ENCODE data around the gene ITGB5.

Gene ITGB5

DNA sequence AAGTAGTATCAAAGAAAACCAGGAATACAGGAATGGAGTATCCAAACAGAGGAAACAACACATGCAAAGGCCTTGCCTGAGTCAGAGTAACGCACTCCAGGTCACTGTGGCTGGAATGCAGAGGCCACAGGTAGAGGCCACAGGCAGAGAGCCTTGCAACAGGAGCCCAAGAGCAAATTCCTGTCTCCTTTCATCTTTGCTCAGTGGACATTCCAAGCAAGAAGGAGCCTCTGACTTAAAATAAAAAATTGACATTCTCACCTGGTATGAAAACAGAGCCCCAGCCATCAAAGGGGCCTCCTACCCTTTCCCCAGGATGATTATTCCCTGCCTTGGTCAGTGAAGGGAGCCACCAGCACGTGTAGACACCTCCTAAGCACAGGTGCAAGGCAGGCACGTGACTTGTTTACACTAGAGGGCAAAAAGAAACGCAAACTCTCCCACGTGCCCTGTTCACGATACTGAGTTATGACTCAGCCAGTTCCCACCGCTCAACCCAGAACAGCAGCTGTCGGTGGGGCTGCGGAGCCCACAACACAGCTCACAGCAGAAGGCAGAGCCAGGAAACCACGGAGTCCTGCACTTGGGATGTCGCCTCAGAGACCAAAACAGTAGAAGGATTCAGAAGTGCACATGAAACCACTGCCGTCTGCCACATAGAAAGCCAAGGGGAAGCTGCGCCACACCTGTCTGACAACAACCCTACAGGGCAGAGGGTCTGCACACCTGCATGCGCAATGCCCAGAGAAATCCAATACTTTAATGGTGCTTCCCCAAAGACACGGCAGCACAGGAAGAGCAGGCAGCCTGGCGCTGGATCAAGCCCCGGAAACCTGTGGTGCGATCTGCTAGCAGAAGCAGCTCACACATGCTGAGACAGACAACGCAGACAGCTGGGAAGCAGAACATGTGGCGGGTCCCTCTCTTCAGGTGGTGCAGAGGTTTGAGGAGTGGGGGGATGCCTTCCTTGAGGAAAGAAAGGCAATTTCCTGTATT is 52.1 kb downstream of the ITGB5 start:
- peak; percentile 96 for DNase-seq

GRCh38 chr3:124833710-124834332 is 53.3 kb downstream of the ITGB5 start:
- DNase-seq, result no peak

- DNase-seq, result no peak
Observed at GRCh38 chr3:124832782-124833709, 54.1 kb downstream of the ITGB5 start.

GRCh38 chr3:124831628-124832199 is 55.5 kb downstream of the ITGB5 start:
- DNase-seq, result no peak

DNA sequence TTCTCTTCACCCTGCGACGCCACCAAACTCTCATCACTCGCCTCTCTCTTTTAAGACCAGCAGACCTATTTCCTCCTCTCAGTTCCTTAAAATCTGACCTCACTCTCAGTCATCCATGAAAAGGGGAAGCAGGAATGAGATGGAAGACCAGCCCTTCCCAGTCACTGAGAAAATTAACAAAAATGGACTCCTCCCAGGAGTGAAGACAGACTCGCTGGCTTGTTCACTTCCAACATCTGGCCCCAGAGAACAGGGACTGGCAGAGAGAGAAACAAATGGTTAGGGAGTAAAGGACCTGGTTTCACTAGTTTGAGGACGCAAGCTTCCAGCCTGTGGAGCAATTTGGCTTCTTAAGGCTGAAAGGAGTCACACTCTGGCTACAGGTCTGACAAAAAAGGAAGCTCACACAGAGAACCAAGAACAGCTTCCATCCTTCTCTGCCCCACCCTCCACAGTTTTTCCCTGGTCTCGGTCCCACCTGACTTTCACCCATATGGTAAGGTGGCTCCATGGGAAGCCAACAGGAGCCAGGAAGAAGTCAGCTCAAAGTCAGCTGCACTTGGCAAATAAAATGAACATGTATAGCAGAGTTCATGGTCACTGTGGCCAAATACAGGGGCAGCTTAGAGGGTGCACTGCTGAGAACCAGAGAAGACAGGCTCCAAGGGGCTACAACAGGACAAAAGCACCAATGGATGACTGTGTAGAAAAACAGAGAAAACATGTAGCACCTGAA is 57.2 kb downstream of the ITGB5 start:
- no peak for DNase-seq

- DNase-seq, result no peak
Observed at GRCh38 chr3:124829178-124829818, 57.9 kb downstream of the ITGB5 start.

DNA sequence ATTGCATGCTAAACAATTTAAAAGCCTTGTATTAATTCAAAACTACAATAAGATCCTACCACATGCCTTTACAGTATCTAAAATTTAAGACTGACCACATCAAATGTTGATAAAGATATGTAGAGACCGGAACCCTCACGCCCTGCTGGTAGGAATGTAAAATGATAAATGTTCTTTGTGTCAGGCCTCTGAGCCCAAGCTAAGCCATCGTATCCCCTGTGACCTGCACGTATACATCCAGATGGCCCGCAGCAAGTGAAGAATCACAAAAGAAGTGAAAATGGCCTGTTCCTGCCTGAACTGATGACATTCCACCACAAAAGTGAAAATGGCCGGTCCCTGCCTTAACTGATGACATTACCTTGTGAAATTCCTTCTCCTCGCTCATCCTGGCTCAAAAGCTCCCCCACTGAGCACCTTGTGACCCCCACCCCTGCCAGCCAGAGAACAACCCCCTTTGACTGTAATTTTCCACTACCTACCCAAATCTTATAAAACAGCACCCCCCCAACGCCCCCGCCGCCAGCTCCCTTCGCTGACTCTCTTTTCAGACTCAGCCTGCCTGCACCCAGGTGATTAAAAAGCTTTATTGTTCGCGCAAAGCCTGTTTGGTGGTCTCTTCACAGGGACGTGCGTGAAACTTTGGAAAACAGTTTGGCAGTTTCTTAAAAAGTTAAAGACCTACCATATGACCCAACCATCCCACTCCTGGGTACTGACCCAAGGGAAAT is 59.5 kb downstream of the ITGB5 start:
- peak; percentile 19 for DNase-seq

DNA sequence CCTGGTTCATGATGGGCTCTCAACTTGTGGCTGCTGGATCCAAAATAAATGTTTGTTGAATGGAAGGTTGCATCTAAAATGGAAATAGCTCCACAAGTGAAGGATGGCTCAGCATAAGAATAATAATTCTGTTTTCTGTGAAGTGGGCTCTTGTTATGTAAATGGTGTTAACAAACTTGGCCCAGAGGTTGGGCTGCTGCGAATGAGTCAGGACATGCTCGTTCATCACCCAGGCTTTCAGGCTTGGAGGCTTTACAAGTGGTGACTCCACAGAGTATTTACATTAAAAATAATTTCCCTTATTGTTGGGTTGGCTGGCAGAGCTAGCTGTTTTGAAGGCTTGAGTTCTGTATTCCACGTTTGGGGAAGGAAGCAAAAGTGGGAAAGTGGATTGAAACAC is 60.5 kb downstream of the ITGB5 start:
- DNase-seq, result no peak

DNA sequence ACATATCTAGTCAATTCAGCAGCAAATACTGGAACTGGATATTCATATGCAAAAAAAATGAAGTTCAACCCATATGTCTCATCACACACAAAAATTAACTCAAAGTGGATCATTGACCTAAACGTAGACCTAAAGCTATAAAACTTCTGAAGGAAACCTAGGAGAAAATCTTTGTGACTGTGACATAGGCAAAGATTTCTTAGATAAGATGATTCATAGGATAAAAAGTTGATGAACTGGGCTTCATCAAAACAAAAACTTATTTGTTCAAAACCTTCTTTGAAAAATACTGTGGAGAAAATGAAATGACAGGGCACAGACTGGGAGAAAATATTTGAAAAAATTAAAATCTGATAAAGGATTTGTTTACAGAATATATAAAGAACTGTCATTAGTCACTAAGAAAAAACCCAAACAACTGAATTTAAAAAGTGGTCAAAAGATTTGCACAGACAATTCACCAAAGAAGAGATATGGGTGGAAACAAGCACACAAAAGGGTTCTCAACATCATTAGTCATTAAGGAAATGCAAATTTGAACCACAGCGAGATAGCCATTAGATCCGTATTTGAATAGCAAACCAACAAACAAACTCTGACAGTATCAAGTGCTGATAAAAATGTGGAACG is 62.8 kb downstream of the ITGB5 start:
- no peak for DNase-seq

- no peak for DNase-seq
Observed at GRCh38 chr3:124823648-124824047, 63.5 kb downstream of the ITGB5 start.

- DNase-seq, result no peak
Observed at GRCh38 chr3:124823206-124823605, 64.0 kb downstream of the ITGB5 start.

DNA sequence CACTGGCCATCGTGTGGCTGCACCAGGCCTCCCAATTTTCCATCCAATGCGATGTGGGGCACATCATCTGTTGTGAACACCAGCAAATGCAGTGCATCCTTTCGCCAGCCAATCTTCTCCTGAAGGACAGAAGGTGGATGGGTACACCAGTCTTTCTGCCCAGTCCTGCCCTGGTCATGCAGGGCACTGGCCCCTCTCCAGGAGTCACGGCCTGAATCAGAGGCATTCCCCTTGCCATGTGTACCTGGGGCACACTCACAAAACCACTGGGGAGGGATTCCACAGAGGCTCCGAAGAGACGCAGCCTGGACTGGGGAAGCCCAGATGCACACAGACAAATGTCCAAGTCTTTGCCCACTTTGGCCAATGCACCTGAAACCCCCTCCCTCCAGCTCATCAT is 65.8 kb downstream of the ITGB5 start:
- DNase-seq, result no peak

- DNase-seq, result no peak
Observed at GRCh38 chr3:124818398-124819091, 68.6 kb downstream of the ITGB5 start.

GRCh38 chr3:124817079-124817478 is 70.1 kb downstream of the ITGB5 start:
- DNase-seq, result no peak

DNA sequence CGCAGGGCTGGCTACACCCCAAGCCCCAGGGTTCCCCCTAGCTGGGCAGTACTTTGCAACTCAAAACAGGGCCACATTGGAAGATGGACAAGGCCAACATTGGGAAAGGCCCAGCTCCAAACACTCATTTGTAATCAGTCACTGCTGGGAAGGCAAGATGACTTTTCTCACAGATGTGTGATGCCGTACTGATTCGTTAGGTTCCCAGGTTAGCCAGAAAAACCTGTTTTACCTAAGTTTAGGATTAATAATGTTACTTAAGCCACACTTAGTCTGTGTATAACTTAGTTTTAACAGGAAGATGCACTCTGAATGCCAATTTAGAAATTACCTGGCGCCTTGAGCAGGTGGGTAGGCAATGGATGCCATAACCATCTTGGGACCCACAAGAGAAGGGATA is 71.0 kb downstream of the ITGB5 start:
- DNase-seq, result no peak

GRCh38 chr3:124815781-124816180 is 71.4 kb downstream of the ITGB5 start:
- DNase-seq, result no peak

DNA sequence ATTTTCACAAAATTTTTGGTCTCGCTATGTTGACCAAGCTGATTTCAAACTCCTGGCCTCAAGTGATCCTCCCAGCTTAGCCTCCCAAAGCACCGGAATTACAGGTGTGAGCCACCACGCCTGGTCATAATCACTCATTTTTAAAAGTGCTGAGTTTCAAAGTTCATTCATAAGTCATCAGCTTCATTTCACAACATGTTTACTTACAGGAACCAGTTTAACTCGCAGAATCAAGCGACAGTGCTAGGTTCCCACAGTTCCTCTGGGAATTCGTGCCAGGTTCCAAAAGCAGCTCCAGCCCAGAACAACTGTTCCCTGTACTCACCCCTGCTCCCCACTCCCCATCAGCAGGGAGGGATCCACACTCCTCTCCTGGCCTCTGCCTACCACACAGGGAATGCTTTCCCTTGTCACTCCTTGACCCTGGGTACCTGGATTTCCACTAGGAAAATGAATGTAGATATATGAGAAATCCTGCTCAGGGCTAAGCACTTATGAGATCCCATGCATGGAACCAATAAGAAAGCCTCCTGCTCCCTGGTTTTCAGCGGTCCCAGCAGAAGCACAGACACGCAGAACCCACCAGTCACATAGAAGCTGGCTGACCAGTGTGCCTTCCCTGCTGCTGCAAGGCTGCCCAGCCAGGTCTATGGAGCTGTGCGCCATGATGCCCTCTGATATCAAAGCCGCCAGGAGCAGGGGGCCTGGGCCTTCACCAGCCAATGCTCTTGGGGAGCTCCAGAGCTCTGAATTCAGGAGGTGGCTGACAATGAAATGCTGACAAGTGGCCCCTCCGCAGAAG is 72.3 kb downstream of the ITGB5 start:
- no peak for DNase-seq

DNA sequence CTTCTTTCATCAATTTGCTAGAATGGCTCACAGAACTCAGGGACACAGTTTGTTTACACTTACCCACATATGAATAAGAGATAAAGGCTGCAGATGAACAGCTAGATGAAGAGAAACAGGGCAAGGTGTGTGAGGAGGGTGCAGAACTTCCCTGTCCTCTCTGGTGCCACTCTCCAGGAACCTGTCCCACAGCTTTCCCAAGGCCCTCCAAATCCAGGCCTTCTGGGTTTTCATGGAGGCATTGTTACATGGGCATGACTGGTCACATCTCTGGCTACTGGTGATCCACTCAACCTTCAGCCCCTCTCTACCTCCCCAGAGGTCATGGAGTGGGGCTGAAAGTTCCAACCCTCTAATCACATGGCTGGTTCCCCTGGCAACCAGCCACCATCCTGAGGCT is 73.6 kb downstream of the ITGB5 start:
- DNase-seq, result no peak
